Endodermal cell (in vitro differentiated cells): ENCODE measurements around the gene SIDT1. TPM values are rescaled to one million over a fixed set of nuclear protein-coding genes. Genes with fewer than 3 reads are reported as not detected.

Source experiments
- DNase-seq: peaks from one replicate; pipeline ENCODE4 v3.0.0-alpha.2; 2017
- H3K27ac ChIP-seq: 2 replicates; pipeline ENCODE4 v1.5.1; 2013; ENCODE audit warnings: mild to moderate bottlenecking, low read depth, low read length, moderate library complexity
- H3K27me3 ChIP-seq: 2 replicates; pipeline ENCODE4 v1.6.1; 2013; ENCODE audit warnings: mild to moderate bottlenecking, low read length, moderate library complexity; ENCODE audit not compliant: insufficient read depth, control insufficient read depth, poor library complexity, severe bottlenecking
- H3K36me3 ChIP-seq: 2 replicates; pipeline ENCODE4 v1.7.0; 2013; ENCODE audit warnings: mild to moderate bottlenecking, low read length, moderate library complexity; ENCODE audit not compliant: control insufficient read depth, insufficient read depth
- H3K4me1 ChIP-seq: one replicate; pipeline ENCODE4 v1.7.0; 2013; ENCODE audit warnings: low read length; ENCODE audit not compliant: control insufficient read depth, insufficient read depth
- H3K4me3 ChIP-seq: 2 replicates; pipeline ENCODE4 v1.5.1; 2013; ENCODE audit warnings: mild to moderate bottlenecking, low read length, moderate library complexity
- H3K9ac ChIP-seq: 2 replicates; pipeline ENCODE4 v1.6.1; 2013; ENCODE audit warnings: mild to moderate bottlenecking, low read length, moderate library complexity; ENCODE audit not compliant: poor library complexity, severe bottlenecking; ENCODE audit errors: extremely low read depth
- H3K9me3 ChIP-seq: 2 replicates; pipeline ENCODE4 v1.6.1; 2013; ENCODE audit warnings: mild to moderate bottlenecking, low read length, moderate library complexity; ENCODE audit not compliant: control insufficient read depth
- H3K27ac Mint-ChIP-seq: 2 replicates; pipeline ENCODE4 v1.8.0; 2020; ENCODE audit warnings: mixed read lengths
- H3K27me3 Mint-ChIP-seq: 2 replicates; pipeline ENCODE4 v1.8.0; 2021; ENCODE audit warnings: mild to moderate bottlenecking, mixed read lengths; ENCODE audit not compliant: insufficient read depth
- H3K36me3 Mint-ChIP-seq: 2 replicates; pipeline ENCODE4 v1.8.0; 2020; ENCODE audit warnings: low read depth, mixed read lengths
- H3K4me1 Mint-ChIP-seq: 2 replicates; pipeline ENCODE4 v1.8.0; 2020; ENCODE audit warnings: mixed read lengths
- H3K4me3 Mint-ChIP-seq: 2 replicates; pipeline ENCODE4 v1.8.0; 2020; ENCODE audit warnings: mild to moderate bottlenecking, moderate library complexity, mixed read lengths
- H3K9me3 Mint-ChIP-seq: 2 replicates; pipeline ENCODE4 v1.8.0; 2020; ENCODE audit warnings: mild to moderate bottlenecking, mixed read lengths
- CTCF ChIP-seq: fragments of 200-600 bp; sonication (generic); conservative IDR thresholded peaks from 2 replicates; pipeline ENCODE4 v1.5.0; 2021; ENCODE audit warnings: antibody characterized with exemption, mild to moderate bottlenecking
- WGBS, 2 experiments: methylation state at CpG; one replicate each; pipeline versions ENCODE4 v1.1.5 to v1.1.7; 2013; ENCODE audit warnings: missing lambda C conversion rate in 2 of 2, mixed read lengths in 1 of 2; ENCODE audit not compliant: insufficient coverage in 1 of 2, insufficient read length in 1 of 2; 5-methylcytosine and 5-hydroxymethylcytosine counted together
- total RNA-seq, 2 donors: library from RNA; stranded (reverse); fragmentation: NEBNext Ultra II Directional in 1 of 2; extraction: Animal tissue kit (Norgen Biotek cat#: 25700) in 1 of 2; gene quantifications; 2 replicates in 1 of 2; 3 replicates in 1 of 2; pipeline ENCODE4 v1.2.1, GENCODE V29; 2021

The SIDT1 gene
- total RNA-seq, 2 donors from 2014 or later = not detected

- no peak for TF ChIP-seq CTCF
- Mint-ChIP-seq H3K27me3 (peaks cover 78% of the 10 kb centered on the region), H3K4me1 (no peaks in the 10 kb centered on the region), H3K36me3 (no peaks in the 10 kb centered on the region), H3K9me3 (no peaks in the 10 kb centered on the region), H3K4me3 (no peak overlapping the region), H3K27ac (no peak overlapping the region)
- H3K9ac ChIP-seq = no peak overlapping the region
- DNase-seq = no peak
- no peak overlapping the region for H3K27ac ChIP-seq
- peaks cover 87% of the 10 kb centered on the region for H3K27me3 ChIP-seq
- no peaks in the 10 kb centered on the region for H3K9me3 ChIP-seq
- H3K4me1 ChIP-seq = no peaks in the 10 kb centered on the region
- no peaks in the 10 kb centered on the region for H3K36me3 ChIP-seq
- H3K4me3 ChIP-seq = no peak overlapping the region
These were observed 10.4 kb upstream of the SIDT1 start for GRCh38 chr3:113521981-113522380.

GRCh38 chr3:113523241-113523640 is 9.1 kb upstream of the SIDT1 start:
- Histone ChIP-seq H3K27me3 (peaks cover 87% of the 10 kb centered on the region), H3K4me1 (no peaks in the 10 kb centered on the region), H3K36me3 (no peaks in the 10 kb centered on the region), H3K9ac (no peak overlapping the region), H3K4me3 (no peak overlapping the region), H3K27ac (no peak overlapping the region), H3K9me3 (no peaks in the 10 kb centered on the region)
- Mint-ChIP-seq H3K4me3 (no peak overlapping the region), H3K36me3 (no peaks in the 10 kb centered on the region), H3K27me3 (peaks cover 81% of the 10 kb centered on the region), H3K4me1 (no peaks in the 10 kb centered on the region), H3K27ac (no peak overlapping the region), H3K9me3 (no peaks in the 10 kb centered on the region)
- WGBS, 2 experiments = 90 to 100% methylated on average over 1 to 3 of the region's 3 CpGs
- no peak for DNase-seq
- TF ChIP-seq CTCF = no peak

GRCh38 chr3:113532698-113533533 is 561 bp downstream of the SIDT1 start:
- Mint-ChIP-seq H3K27ac (no peak overlapping the region), H3K4me3 (peak overlapping the region; percentile 67), H3K36me3 (no peaks in the 10 kb centered on the region), H3K27me3 (peaks cover 73% of the 10 kb centered on the region), H3K9me3 (no peaks in the 10 kb centered on the region), H3K4me1 (peaks cover 12% of the 10 kb centered on the region)
- Histone ChIP-seq H3K27me3 (peaks cover 80% of the 10 kb centered on the region), H3K9me3 (no peaks in the 10 kb centered on the region), H3K4me3 (peak overlapping the region; percentile 80), H3K4me1 (no peaks in the 10 kb centered on the region), H3K36me3 (no peaks in the 10 kb centered on the region), H3K9ac (no peak overlapping the region), H3K27ac (no peak overlapping the region)
- WGBS, 2 experiments = 1 to 5% methylated on average over 8 to 66 of the region's 66 CpGs
- peak; percentile 76 for DNase-seq
- no peak for TF ChIP-seq CTCF
